D721Med (cell line): ENCODE results near the gene MBNL2.

Experiments used
- DNase-seq: peaks from one replicate; pipeline ENCODE4 v3.0.0; 2011; ENCODE audit warnings: low spot score; ENCODE audit not compliant: insufficient read length
- FAIRE-seq: peaks from 2 replicates; lab custom pipeline; 2011; peaks lifted over from hg19 to GRCh38; lab: Jason Lieb, UNC
- TF ChIP-seq, protein P1 (sequence below): IDR thresholded peaks from 2 replicates; pipeline ENCODE4 v1.5.1; 2012; ENCODE audit warnings: mild to moderate bottlenecking, control low read depth; ENCODE audit not compliant: insufficient read depth; ENCODE audit errors: missing control alignments

Gene MBNL2

DNA sequence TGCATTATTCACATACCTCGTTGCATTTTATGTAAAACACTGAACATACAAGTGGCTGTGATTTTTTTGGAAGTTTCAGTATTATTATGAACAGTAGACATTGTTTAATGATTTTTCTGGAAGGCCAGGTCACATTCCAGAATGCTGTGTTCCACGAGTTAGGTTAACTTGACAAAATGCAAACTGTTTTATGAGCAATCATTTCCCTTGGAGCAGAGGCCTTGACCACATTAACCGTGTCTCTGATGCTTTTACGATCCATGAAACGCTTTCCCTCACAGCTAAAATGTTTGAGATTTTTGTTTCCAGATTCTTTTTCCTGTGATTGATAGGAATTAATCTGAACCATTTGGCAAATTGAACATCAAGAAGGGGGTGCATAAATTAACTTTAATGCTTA lies 57.8 kb downstream of the MBNL2 start:
- TF ChIP-seq, protein P1, sequence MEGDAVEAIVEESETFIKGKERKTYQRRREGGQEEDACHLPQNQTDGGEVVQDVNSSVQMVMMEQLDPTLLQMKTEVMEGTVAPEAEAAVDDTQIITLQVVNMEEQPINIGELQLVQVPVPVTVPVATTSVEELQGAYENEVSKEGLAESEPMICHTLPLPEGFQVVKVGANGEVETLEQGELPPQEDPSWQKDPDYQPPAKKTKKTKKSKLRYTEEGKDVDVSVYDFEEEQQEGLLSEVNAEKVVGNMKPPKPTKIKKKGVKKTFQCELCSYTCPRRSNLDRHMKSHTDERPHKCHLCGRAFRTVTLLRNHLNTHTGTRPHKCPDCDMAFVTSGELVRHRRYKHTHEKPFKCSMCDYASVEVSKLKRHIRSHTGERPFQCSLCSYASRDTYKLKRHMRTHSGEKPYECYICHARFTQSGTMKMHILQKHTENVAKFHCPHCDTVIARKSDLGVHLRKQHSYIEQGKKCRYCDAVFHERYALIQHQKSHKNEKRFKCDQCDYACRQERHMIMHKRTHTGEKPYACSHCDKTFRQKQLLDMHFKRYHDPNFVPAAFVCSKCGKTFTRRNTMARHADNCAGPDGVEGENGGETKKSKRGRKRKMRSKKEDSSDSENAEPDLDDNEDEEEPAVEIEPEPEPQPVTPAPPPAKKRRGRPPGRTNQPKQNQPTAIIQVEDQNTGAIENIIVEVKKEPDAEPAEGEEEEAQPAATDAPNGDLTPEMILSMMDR: no peak
- DNase-seq (no peak), FAIRE-seq (no peak)

DNA sequence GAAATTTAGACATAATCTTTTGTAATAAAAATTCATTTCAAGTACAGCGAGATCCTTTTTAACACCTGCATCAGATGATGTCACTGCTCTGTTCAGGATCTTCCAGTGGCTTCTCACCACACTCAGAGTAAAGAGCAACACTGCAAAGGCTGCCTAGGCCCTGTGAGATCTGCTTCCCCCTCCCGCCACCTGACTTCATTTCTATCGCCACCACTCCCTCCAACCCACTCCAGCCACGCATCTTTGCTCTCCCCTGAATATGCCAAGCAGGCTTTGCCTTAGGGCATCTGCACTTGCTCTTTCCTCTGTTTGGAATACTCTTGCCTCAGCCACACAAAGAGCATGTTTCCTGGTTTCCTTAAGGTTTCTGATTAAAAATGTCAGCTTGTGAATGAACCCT lies 58.3 kb downstream of the MBNL2 start:
- DNase-seq (no peak), FAIRE-seq (no peak)
- TF ChIP-seq, protein P1: no peak

DNA sequence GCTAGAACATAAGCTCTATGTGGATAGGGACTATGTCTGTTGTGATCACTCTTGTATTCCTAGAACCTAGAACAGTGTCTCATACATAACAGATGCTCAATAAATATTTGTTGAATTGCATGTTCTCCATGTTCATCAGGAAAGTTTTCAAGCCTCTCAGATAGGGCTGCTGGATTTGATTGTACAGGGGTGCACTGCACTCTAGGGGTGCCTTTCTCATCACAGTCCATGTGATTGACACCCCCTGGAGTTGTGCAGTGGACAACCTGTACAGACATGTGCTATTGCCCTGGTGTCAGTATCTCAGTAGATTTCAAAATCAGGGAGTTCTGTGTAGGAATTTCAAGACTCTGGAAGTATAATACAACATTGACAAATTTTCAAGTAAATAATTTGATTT lies 58.9 kb downstream of the MBNL2 start:
- TF ChIP-seq, protein P1: no peak
- no peak for DNase-seq

DNA sequence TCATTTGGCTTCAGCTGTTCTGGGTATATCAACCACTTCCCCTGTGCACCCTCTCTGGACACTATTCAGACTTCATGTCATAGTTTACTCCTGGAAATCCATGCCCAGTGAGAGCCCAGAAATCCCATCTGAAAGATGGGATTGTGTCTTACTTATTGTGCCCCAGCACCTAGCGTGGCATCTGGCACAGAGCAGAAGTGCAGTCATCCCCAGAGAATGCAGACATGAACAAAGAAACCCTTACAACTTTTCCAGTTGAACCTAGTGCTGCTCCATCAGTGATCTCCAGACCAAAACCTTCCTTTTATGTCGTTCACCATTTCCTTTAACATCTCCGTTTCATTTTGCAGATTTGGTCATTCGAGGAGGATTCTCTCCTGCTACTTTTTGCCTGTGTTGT lies 60.6 kb downstream of the MBNL2 start:
- TF ChIP-seq, protein P1: no peak
- no peak for DNase-seq
- FAIRE-seq: no peak

More for the DNA sequence above, 58.9 kb downstream of the MBNL2 start:
- no peak for FAIRE-seq

DNA sequence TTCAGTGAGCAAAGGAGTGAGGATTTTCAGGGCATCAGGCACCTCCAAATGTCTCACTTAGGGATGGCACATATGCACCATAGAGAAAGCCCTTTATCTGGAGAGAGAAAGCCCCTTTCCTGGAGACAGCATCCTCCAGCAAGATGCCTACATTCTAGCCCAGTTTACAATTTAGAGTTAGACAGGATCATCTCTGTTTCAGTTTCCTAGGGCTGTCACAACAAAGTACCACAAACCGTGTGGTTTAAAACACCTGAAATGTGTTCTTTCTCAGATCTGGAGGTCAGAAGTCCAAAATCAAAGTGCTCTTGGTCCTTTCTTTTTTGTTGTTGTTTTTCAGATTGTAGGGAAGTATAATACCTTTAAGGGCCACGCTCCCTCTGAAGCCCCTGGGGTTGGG lies 61.8 kb downstream of the MBNL2 start:
- DNase-seq (no peak), FAIRE-seq (no peak)
- TF ChIP-seq, protein P1: no peak

DNA sequence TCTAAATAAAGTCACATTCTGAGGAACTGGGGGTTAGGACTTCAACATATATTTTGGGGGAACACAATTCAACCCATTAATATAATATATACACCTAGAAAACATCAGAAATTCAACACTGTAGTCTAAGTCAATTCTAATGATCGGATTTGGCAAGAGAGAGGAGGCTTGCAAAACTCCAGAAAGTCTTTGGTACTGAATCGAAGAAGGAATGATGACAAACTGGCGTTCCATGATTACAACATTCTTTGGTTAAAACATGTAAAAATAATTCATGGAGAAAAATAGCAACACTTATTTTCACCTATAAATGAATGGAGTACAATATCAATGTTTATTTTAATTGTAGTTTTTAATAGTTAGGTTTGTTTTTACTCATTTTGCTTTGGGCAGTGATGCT lies 62.4 kb downstream of the MBNL2 start:
- no peak for DNase-seq
- TF ChIP-seq, protein P1: no peak
- no peak for FAIRE-seq

DNA sequence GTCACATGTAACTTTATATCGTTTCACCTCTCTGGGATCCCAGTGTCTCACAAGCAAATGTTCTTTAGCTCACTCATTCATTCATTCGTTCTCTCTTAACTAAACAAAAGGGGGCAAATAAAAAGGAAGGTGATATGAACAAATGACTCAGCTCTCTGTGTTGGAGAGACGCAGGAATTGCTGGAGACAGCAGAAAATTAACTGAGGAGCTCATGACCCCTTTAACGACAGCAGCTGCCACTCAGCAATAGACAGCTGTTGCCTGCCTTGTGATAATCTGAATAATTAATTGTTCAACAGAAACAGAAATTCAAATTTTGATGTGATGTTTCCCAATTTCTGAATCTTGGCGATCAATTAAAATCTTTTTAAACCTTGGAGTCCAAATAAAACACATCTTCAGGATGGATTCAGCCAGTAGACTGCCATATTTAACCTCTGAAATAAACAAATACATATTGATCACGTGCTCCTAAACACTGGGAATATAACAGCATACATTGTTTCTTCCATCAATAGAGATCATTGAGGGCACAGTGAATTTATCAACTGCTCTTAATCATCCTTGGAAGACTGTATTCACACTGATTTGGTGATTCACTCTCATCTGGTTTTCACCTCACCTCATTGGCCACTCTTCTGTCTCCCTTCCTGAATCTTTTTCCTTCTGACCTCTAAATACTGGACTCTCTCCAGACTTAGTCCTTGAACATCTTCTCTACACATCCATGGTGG lies 63.3 kb downstream of the MBNL2 start:
- TF ChIP-seq, protein P1: no peak
- DNase-seq (no peak), FAIRE-seq (no peak)
